ENCODE data around the gene RPL7L1. TPM values are rescaled to one million over a fixed set of nuclear protein-coding genes. Genes with fewer than 3 reads are reported as not detected.
A peak's percentile ranks its signal among the peaks of the same experiment; 100 is the strongest.

RPL7L1 gene
- total RNA-seq, 4 donors from 2014 or later = 99.1 to 121 (median 103) TPM

GRCh38 chr6:42860481-42860880, 18.9 kb upstream of the RPL7L1 start:
- H3K36me3 ChIP-seq = peaks cover 70 to 74% of the 10 kb centered on the region in 2 donors
- H3K4me1 ChIP-seq = no peaks in the 10 kb centered on the region
- no peak for TF ChIP-seq POLR2A (IDR thresholded peaks at IDR 0.05)
- TF ChIP-seq, protein P1, sequence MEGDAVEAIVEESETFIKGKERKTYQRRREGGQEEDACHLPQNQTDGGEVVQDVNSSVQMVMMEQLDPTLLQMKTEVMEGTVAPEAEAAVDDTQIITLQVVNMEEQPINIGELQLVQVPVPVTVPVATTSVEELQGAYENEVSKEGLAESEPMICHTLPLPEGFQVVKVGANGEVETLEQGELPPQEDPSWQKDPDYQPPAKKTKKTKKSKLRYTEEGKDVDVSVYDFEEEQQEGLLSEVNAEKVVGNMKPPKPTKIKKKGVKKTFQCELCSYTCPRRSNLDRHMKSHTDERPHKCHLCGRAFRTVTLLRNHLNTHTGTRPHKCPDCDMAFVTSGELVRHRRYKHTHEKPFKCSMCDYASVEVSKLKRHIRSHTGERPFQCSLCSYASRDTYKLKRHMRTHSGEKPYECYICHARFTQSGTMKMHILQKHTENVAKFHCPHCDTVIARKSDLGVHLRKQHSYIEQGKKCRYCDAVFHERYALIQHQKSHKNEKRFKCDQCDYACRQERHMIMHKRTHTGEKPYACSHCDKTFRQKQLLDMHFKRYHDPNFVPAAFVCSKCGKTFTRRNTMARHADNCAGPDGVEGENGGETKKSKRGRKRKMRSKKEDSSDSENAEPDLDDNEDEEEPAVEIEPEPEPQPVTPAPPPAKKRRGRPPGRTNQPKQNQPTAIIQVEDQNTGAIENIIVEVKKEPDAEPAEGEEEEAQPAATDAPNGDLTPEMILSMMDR (IDR thresholded peaks at IDR 0.05) = no peak
- H3K9me3 ChIP-seq = no peaks in the 10 kb centered on the region
- no peak overlapping the region for H3K4me3 ChIP-seq (replicated peaks in 1 of 3)
- intact Hi-C loops (cut with DNase I) = no loop called here
- no peak for DNase-seq
- 93 to 96% methylated on average over 6 of the region's 6 CpGs for WGBS, 2 donors
- H3K27ac ChIP-seq = no peak overlapping the region
- no peaks in the 10 kb centered on the region for H3K27me3 ChIP-seq

DNA sequence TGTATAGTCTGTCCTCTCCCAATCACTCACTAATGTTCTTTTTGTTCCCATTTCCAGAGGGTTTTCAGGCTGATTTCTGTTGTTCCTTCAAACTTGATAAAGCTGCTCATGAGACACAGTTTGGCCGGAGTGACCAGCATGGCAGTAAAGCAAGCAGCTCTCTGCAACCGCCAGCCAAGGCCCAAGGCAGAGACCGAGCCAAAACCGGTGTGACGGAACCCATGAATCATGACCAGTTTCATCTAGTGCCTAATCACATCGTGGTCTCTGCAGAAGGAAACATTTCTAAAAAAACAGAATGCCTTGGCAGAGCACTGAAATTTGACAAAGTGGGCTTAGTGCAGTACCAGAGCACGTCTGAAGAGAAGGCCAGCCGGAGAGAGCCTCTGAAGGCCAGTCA, 14.8 kb upstream of the RPL7L1 start:
- no peaks in the 10 kb centered on the region for H3K9me3 ChIP-seq
- H3K36me3 ChIP-seq = peaks cover 54 to 68% of the 10 kb centered on the region in 2 donors
- WGBS, 2 donors = 75 to 89% methylated on average over 8 of the region's 8 CpGs
- H3K4me3 ChIP-seq (replicated peaks in 1 of 3) = no peak overlapping the region
- no peaks in the 10 kb centered on the region for H3K4me1 ChIP-seq
- intact Hi-C loops (cut with DNase I) = no loop called here
- no peaks in the 10 kb centered on the region for H3K27me3 ChIP-seq
- TF ChIP-seq, protein P1 (IDR thresholded peaks at IDR 0.05) = no peak
- no peak for TF ChIP-seq POLR2A (IDR thresholded peaks at IDR 0.05)
- DNase-seq = peak in 1 of 2 donors; percentile 67
- no peak overlapping the region for H3K27ac ChIP-seq

- no peaks in the 10 kb centered on the region for H3K27me3 ChIP-seq
- WGBS, 2 donors = 73 to 86% methylated on average over 2 of the region's 2 CpGs
- H3K9me3 ChIP-seq = no peaks in the 10 kb centered on the region
- H3K27ac ChIP-seq = no peak overlapping the region
- H3K4me3 ChIP-seq (replicated peaks in 1 of 3) = no peak overlapping the region
- no peak for DNase-seq
- H3K4me1 ChIP-seq = no peaks in the 10 kb centered on the region
- intact Hi-C loops (cut with DNase I) = loop anchor here (10.0 kb wide), 1 partner anchor 146 kb away; the partner anchor contains the start of gene PRPH2
- no peak for TF ChIP-seq POLR2A (IDR thresholded peaks at IDR 0.05)
- TF ChIP-seq, protein P1 (IDR thresholded peaks at IDR 0.05) = no peak
- H3K36me3 ChIP-seq = peaks cover 10 to 22% of the 10 kb centered on the region in 2 donors
Observed at GRCh38 chr6:42870145-42870936, 9.1 kb upstream of the RPL7L1 start.

- 68 to 69% methylated on average over 3 of the region's 3 CpGs for WGBS, 2 donors
Observed at GRCh38 chr6:42871711-42872110, 7.7 kb upstream of the RPL7L1 start.

More at GRCh38 chr6:42871711-42872110, 7.7 kb upstream of the RPL7L1 start:
- no peaks in the 10 kb centered on the region for H3K9me3 ChIP-seq
- H3K36me3 ChIP-seq = peaks cover 0 to 13% of the 10 kb centered on the region in 2 donors
- H3K27ac ChIP-seq = peak overlapping the region in 1 of 3 donors; percentile 15
- TF ChIP-seq, protein P1 (IDR thresholded peaks at IDR 0.05) = no peak
- no peak for TF ChIP-seq POLR2A (IDR thresholded peaks at IDR 0.05)
- intact Hi-C loops (cut with DNase I) = loop anchor here (10.0 kb wide), 1 partner anchor 147 kb away; the partner anchor contains the start of gene PRPH2
- peak in 1 of 2 donors; percentile 18 for DNase-seq
- no peaks in the 10 kb centered on the region for H3K27me3 ChIP-seq
- no peaks in the 10 kb centered on the region for H3K4me1 ChIP-seq
- no peak overlapping the region for H3K4me3 ChIP-seq (replicated peaks in 1 of 3)

Data from thyroid gland (tissue), 4 donors.